ENCODE results near the gene LDLRAD4.

DNA sequence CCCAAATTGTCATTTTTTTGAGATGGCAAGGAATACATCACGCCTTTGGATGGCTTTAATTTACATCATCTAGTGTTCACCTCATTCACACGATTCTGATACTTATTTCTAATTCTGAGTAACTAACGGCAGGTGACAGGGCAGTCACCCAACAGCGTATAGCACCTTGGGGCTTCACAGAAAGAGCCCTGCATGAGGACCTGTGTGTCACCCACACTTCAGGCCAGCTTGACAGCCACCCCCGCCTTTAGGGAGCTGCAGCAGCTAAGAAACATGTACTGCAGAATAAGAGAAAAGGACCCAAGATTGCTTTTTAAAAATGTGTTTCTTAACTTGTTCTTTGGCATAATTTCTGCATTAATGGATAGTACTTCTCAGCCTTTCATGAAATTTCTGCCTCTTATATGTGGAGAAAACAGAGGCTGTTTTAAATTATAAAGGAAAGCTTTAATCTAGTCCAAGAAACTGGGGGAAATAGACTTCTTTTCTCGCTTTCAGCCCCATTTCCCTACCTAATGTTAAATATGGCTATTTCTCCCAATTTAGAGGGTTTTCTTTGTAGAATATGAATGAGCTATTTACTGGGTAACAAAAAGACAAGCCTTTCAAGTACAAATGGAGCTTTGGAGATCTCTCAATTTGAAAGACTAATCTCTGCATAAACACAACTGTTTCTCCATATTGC lies 245.1 kb downstream of the LDLRAD4 start:
- TF ChIP-seq, protein P1, sequence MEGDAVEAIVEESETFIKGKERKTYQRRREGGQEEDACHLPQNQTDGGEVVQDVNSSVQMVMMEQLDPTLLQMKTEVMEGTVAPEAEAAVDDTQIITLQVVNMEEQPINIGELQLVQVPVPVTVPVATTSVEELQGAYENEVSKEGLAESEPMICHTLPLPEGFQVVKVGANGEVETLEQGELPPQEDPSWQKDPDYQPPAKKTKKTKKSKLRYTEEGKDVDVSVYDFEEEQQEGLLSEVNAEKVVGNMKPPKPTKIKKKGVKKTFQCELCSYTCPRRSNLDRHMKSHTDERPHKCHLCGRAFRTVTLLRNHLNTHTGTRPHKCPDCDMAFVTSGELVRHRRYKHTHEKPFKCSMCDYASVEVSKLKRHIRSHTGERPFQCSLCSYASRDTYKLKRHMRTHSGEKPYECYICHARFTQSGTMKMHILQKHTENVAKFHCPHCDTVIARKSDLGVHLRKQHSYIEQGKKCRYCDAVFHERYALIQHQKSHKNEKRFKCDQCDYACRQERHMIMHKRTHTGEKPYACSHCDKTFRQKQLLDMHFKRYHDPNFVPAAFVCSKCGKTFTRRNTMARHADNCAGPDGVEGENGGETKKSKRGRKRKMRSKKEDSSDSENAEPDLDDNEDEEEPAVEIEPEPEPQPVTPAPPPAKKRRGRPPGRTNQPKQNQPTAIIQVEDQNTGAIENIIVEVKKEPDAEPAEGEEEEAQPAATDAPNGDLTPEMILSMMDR (IDR thresholded peaks at IDR 0.05; ENCODE audit: insufficient read depth, low read length, poor library complexity, severe bottlenecking): no peak
- TF ChIP-seq EZH2phosphoT487 (conservative IDR thresholded peaks at IDR 0.05; ENCODE audit: low read length): no peak

All from SU-DHL-6 (cell line).